GM23338 (cell line): ENCODE data around the gene FGG. TPM values are rescaled to one million over a fixed set of nuclear protein-coding genes. Genes with fewer than 3 reads are reported as not detected.

ENCODE experiments used
- ATAC-seq: fragments of 200-7000 bp; cut with Tn5 transposase; 3 replicates; pipeline ENCODE4 v1.9.1; 2020
- DNase-seq: peaks from one replicate; pipeline ENCODE4 v3.0.0-alpha.2; 2015; ENCODE audit warnings: low spot score
- H2AFZ ChIP-seq: fragments of 200-600 bp; sonication (generic); 2 replicates; pipeline ENCODE4 v1.8.0; 2016; ENCODE audit warnings: antibody characterized with exemption, mild to moderate bottlenecking, moderate library complexity
- H3F3A ChIP-seq: fragments of 200-600 bp; sonication (generic); replicated peaks from 2 replicates; pipeline ENCODE4 v1.8.0; 2017; ENCODE audit warnings: antibody characterized with exemption, mixed run types, low read depth
- H3K27ac ChIP-seq: fragments of 200-600 bp; sonication (generic); 2 replicates; pipeline ENCODE4 v1.6.1; 2016; ENCODE audit warnings: low read depth
- H3K27me3 ChIP-seq: fragments of 200-600 bp; sonication (generic); 2 replicates; pipeline ENCODE4 v1.8.0; 2016; ENCODE audit warnings: mild to moderate bottlenecking, mixed run types, moderate library complexity; ENCODE audit not compliant: insufficient read depth
- H3K36me3 ChIP-seq: fragments of 200-600 bp; sonication (generic); 2 replicates; pipeline ENCODE4 v1.8.0; 2016; ENCODE audit warnings: mild to moderate bottlenecking; ENCODE audit not compliant: insufficient read depth
- H3K4me1 ChIP-seq: fragments of 200-600 bp; sonication (generic); 2 replicates; pipeline ENCODE4 v1.8.0; 2016; ENCODE audit warnings: mild to moderate bottlenecking, moderate library complexity; ENCODE audit not compliant: insufficient read depth
- H3K4me2 ChIP-seq: fragments of 200-600 bp; sonication (generic); 2 replicates; pipeline ENCODE4 v1.7.1; 2017; ENCODE audit warnings: mixed run types
- H3K4me3 ChIP-seq: fragments of 200-600 bp; sonication (generic); 2 replicates; pipeline ENCODE4 v1.6.1; 2016; ENCODE audit warnings: mixed run types
- H3K79me2 ChIP-seq: fragments of 200-600 bp; sonication (generic); replicated peaks from 2 replicates; pipeline ENCODE4 v1.8.0; 2017; ENCODE audit warnings: mild to moderate bottlenecking; ENCODE audit not compliant: insufficient read depth
- H3K9me2 ChIP-seq: fragments of 200-600 bp; sonication (generic); 2 replicates; pipeline ENCODE4 v1.8.0; 2017; ENCODE audit not compliant: insufficient read depth
- H4K20me1 ChIP-seq: fragments of 200-600 bp; sonication (generic); replicated peaks from 2 replicates; pipeline ENCODE4 v1.8.0; 2017; ENCODE audit warnings: mild to moderate bottlenecking; ENCODE audit not compliant: insufficient read depth
- H3K27ac Mint-ChIP-seq: 2 replicates; pipeline ENCODE4 v1.8.0; 2020; ENCODE audit warnings: inconsistent platforms, mild to moderate bottlenecking, moderate library complexity, mixed read lengths
- H3K27me3 Mint-ChIP-seq: 3 replicates; pipeline ENCODE4 v1.8.0; 2022; ENCODE audit warnings: low read depth, mild to moderate bottlenecking, moderate library complexity, mixed read lengths, inconsistent platforms; ENCODE audit not compliant: insufficient read depth, poor library complexity
- H3K36me3 Mint-ChIP-seq: 3 replicates; pipeline ENCODE4 v1.8.0; 2021; ENCODE audit warnings: low read depth, mild to moderate bottlenecking, inconsistent platforms, moderate library complexity, mixed read lengths
- H3K4me1 Mint-ChIP-seq: 3 replicates; pipeline ENCODE4 v1.8.0; 2020; ENCODE audit warnings: mild to moderate bottlenecking, inconsistent platforms, mixed read lengths
- H3K4me3 Mint-ChIP-seq: 3 replicates; pipeline ENCODE4 v1.8.0; 2021; ENCODE audit warnings: moderate library complexity, mild to moderate bottlenecking, inconsistent platforms, mixed read lengths
- H3K9me3 Mint-ChIP-seq: 3 replicates; pipeline ENCODE4 v1.8.0; 2020; ENCODE audit warnings: moderate library complexity, mild to moderate bottlenecking, inconsistent platforms, mixed read lengths
- CREB1 ChIP-seq: fragments of 250-450 bp; sonication (Bioruptor Pico); IDR thresholded peaks from 2 replicates; pipeline ENCODE4 v1.5.0; 2020; ENCODE audit warnings: low read depth, mild to moderate bottlenecking, moderate library complexity
- EZH2 ChIP-seq: fragments of 200-600 bp; sonication (generic); IDR thresholded peaks from one replicate; pipeline ENCODE4 v1.8.0; 2017; ENCODE audit warnings: antibody characterized with exemption, mild to moderate bottlenecking, low read depth; ENCODE audit not compliant: unreplicated experiment
- EZH2phosphoT487 ChIP-seq: fragments of 200-600 bp; sonication (generic); IDR thresholded peaks from one replicate; pipeline ENCODE4 v1.8.1; 2018; ENCODE audit warnings: antibody characterized with exemption; ENCODE audit not compliant: unreplicated experiment
- JUNB ChIP-seq: IDR thresholded peaks from one replicate; pipeline ENCODE4 v1.6.1; 2016; ENCODE audit warnings: antibody characterized with exemption; ENCODE audit not compliant: unreplicated experiment
- NANOG ChIP-seq: IDR thresholded peaks from 2 replicates; pipeline ENCODE4 v1.6.1; 2016; ENCODE audit warnings: antibody characterized with exemption, borderline replicate concordance
- REST ChIP-seq: IDR thresholded peaks from one replicate; pipeline ENCODE4 v1.6.1; 2018; ENCODE audit warnings: antibody characterized with exemption; ENCODE audit not compliant: unreplicated experiment
- ZNF114 ChIP-seq: fragments of 250-450 bp; sonication (Bioruptor Pico); IDR thresholded peaks from 2 replicates; pipeline ENCODE4 v1.5.0; 2020; ENCODE audit warnings: mild to moderate bottlenecking, moderate library complexity
- ZNF462 ChIP-seq: fragments of 250-450 bp; sonication (Bioruptor Pico); IDR thresholded peaks from 2 replicates; pipeline ENCODE4 v1.5.0; 2020; ENCODE audit warnings: mild to moderate bottlenecking, moderate library complexity
- polyA plus RNA-seq: library from polyadenylated mRNA; unstranded; fragments of >200 nt; fragmentation: Nextera tagmentation; extraction: Ambion mirVana; gene quantifications from 2 replicates; pipeline ENCODE4 v1.2.1, GENCODE V29; 2016
- total RNA-seq: library from RNA; depleted of rRNA; stranded (reverse); fragments of >200 nt; shearing (Covaris generic); gene quantifications from 2 replicates; pipeline ENCODE4 v1.2.3, GENCODE V29; 2014

The FGG gene
- total and polyA plus RNA-seq, 2 experiments from 2014 or later: not detected

- Mint-ChIP-seq H3K4me1 (peaks cover 10% of the 10 kb centered on the region), H3K36me3 (no peaks in the 10 kb centered on the region), H3K4me3 (no peak overlapping the region), H3K27me3 (no peaks in the 10 kb centered on the region), H3K27ac (no peak overlapping the region), H3K9me3 (no peaks in the 10 kb centered on the region)
- no peak overlapping the region for H3K4me2 ChIP-seq
- no peaks in the 10 kb centered on the region for H4K20me1 ChIP-seq
- no peaks in the 10 kb centered on the region for H3K9me2 ChIP-seq
- no peak overlapping the region for H3K4me3 ChIP-seq
- H3K27ac ChIP-seq: no peak overlapping the region
- H3K79me2 ChIP-seq: no peaks in the 10 kb centered on the region
- no peaks in the 10 kb centered on the region for H3K36me3 ChIP-seq
- DNase-seq: no peak
- H3K27me3 ChIP-seq: no peaks in the 10 kb centered on the region
- no peak for ATAC-seq
- no peaks in the 10 kb centered on the region for H3F3A ChIP-seq
- peaks cover 6% of the 10 kb centered on the region; the same call in 1 of the 2 replicates for H3K4me1 ChIP-seq
- TF ChIP-seq ZNF114: no peak
- no peak for TF ChIP-seq CREB1
- no peak for TF ChIP-seq EZH2phosphoT487
- TF ChIP-seq NANOG: no peak
- no peak for TF ChIP-seq EZH2
- no peak for TF ChIP-seq JUNB
- TF ChIP-seq ZNF462 (CRISPR knock-in tag): no peak
- no peak for TF ChIP-seq REST
- no peak overlapping the region for H2AFZ ChIP-seq
These were observed 48.1 kb downstream of the FGG start for GRCh38 chr4:154564311-154564710.
